Peyer's patch (tissue), 4 donors: ENCODE results near the gene SKAP1.

ENCODE experiments used
- POLR2A ChIP-seq, 2 donors: fragments of 450-650 bp; IDR thresholded peaks; one replicate each; pipeline ENCODE4 v1.5.1; 2017; ENCODE audit warnings: antibody characterized with exemption in 2 of 2, mild to moderate bottlenecking in 2 of 2, moderate library complexity in 2 of 2
- TF ChIP-seq, protein P1 (sequence below), 6 experiments: fragments of 450-650 bp in 4 of 6; fragments of 200-600 bp in 2 of 6; sonication (generic) in 1 of 6; IDR thresholded peaks; one replicate each; pipeline ENCODE4 v1.5.1; 2017 to 2019; ENCODE audit warnings: antibody characterized with exemption in 6 of 6, mild to moderate bottlenecking in 3 of 6, moderate library complexity in 1 of 6

DNA sequence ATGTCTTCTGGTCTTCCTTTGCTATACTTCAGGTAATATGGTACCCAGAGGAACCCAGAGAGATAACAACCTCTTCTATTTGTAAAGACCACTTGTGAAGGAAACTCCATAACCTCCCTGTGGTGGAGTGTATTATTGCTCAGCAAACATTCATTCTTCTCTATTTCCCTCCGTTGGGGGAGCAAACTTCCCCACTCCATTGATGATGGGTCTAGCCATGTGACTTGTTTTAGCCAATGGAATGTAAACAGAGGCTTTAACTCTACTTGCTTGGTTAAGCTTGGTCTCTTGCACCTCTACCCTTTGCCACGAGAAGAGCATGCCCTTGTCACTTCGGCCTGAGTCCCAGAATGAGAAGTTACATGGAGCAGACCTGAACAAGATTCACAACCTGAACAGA, 30.0 kb upstream of the SKAP1 start:
- TF ChIP-seq, protein P1, sequence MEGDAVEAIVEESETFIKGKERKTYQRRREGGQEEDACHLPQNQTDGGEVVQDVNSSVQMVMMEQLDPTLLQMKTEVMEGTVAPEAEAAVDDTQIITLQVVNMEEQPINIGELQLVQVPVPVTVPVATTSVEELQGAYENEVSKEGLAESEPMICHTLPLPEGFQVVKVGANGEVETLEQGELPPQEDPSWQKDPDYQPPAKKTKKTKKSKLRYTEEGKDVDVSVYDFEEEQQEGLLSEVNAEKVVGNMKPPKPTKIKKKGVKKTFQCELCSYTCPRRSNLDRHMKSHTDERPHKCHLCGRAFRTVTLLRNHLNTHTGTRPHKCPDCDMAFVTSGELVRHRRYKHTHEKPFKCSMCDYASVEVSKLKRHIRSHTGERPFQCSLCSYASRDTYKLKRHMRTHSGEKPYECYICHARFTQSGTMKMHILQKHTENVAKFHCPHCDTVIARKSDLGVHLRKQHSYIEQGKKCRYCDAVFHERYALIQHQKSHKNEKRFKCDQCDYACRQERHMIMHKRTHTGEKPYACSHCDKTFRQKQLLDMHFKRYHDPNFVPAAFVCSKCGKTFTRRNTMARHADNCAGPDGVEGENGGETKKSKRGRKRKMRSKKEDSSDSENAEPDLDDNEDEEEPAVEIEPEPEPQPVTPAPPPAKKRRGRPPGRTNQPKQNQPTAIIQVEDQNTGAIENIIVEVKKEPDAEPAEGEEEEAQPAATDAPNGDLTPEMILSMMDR (IDR thresholded peaks at IDR 0.05), result peak in 1 of 6 experiments; percentile 3
- TF ChIP-seq POLR2A (IDR thresholded peaks at IDR 0.05), result no peak
